Adrenal gland (tissue), 12 donors: Measurements from ENCODE around the gene ACE. TPM values are rescaled to one million over a fixed set of nuclear protein-coding genes. Genes with fewer than 3 reads are reported as not detected.
A peak's percentile ranks its signal among the peaks of the same experiment; 100 is the strongest.

Source experiments
- DNase-seq, 7 donors: peaks; one replicate each; pipeline ENCODE4 v3.0.0-alpha.2; 2019 to 2020
- H3K27ac ChIP-seq, 5 donors: fragments of 200-600 bp; sonication (generic) in 4 of 5; 1 replicate in 3 of 5; 2 replicates in 2 of 5; pipeline versions ENCODE4 v1.5.1 to v1.8.0; 2016 to 2020; ENCODE audit warnings: mild to moderate bottlenecking in 1 of 5
- H3K27me3 ChIP-seq: fragments of 200-600 bp; 2 replicates; pipeline ENCODE4 v1.8.0; 2021
- H3K36me3 ChIP-seq, 2 donors: fragments of 200-600 bp; replicated peaks in 1 of 2; 1 replicate in 1 of 2; 2 replicates in 1 of 2; pipeline versions ENCODE4 v1.5.1 to v1.8.0; 2018 to 2022
- H3K4me1 ChIP-seq, 2 donors: fragments of 200-600 bp; replicated peaks in 1 of 2; 1 replicate in 1 of 2; 2 replicates in 1 of 2; pipeline versions ENCODE4 v1.5.1 to v1.8.0; 2018 to 2021
- H3K4me3 ChIP-seq, 4 donors: fragments of 200-600 bp; sonication (generic) in 3 of 4; one replicate each; pipeline ENCODE4 v1.5.1; 2016 to 2018
- H3K9me3 ChIP-seq, 3 donors: fragments of 200-600 bp; sonication (generic) in 1 of 3; replicated peaks in 1 of 3; 1 replicate in 2 of 3; 2 replicates in 1 of 3; pipeline versions ENCODE4 v1.5.1 to v1.8.0; 2016 to 2021
- POLR2A ChIP-seq, 2 donors: fragments of 450-650 bp; IDR thresholded peaks; one replicate each; pipeline ENCODE4 v1.6.1; 2017; ENCODE audit warnings: antibody characterized with exemption in 2 of 2, mild to moderate bottlenecking in 2 of 2, moderate library complexity in 1 of 2
- WGBS, 4 donors: extraction: QIAGEN DNeasy Blood & Tissue Kit in 2 of 4; methylation state at CpG; one replicate each; pipeline versions ENCODE4 v1.1.5 to v1.1.7; 2013 to 2017; 5-methylcytosine and 5-hydroxymethylcytosine counted together
- intact Hi-C, 2 donors: fragments of 100-400 bp; cut with DNase I; formaldehyde crosslinking; loops; one replicate each; pipeline versions ENCODE4 v1.14.1 to v1.15.0; 2022 to 2023
- polyA plus RNA-seq, 3 donors: library from polyadenylated mRNA; stranded (reverse); fragments of 200-250 nt in 2 of 3; fragments of 350-450 nt in 1 of 3; fragmentation: Illumina TruSeq in 1 of 3; extraction: RNeasy Lipid Tissue Mini Kit (QIAGEN cat#74804) in 1 of 3; gene quantifications; one replicate each; pipeline ENCODE4 v1.2.3, GENCODE V29; 2013 to 2014
- total RNA-seq, 9 donors: library from RNA; depleted of rRNA in 4 of 9; stranded (reverse); fragments of >200 nt in 4 of 9; fragments of 120-200 nt in 1 of 9; fragmentation: NEBNext Ultra II Directional in 1 of 9; extraction: Animal tissue kit (Norgen Biotek cat#: 25700) in 1 of 9; gene quantifications; one replicate each; pipeline versions ENCODE4 v1.1.0 to v1.2.4, GENCODE V29; 2013 to 2023
- TF ChIP-seq, protein P1 (sequence below), 6 experiments: fragments of 450-650 bp in 4 of 6; fragments of 200-600 bp in 2 of 6; sonication (generic) in 1 of 6; IDR thresholded peaks; 1 replicate in 5 of 6; 2 replicates in 1 of 6; pipeline versions ENCODE4 v1.5.1 to v1.8.0; 2016 to 2021; ENCODE audit warnings: antibody characterized with exemption in 6 of 6, mild to moderate bottlenecking in 2 of 6, moderate library complexity in 1 of 6
- donor health status: healthy with polysubstance abuse.
- donor health status: Bipolar disorder and iron deficiency.
- donor health status: DM: yes; HTN: yes; CAD: no.
- donor health status: DM: no; HTN: no; CAD: no.
- donor health status: DM: no; HTN: no; CAD: no.
- donor health status: DM: yes; HTN: yes; CAD: no.

ACE gene
- total and polyA plus RNA-seq, 12 donors: 0.55 to 49.7 (median 12.2) TPM

- intact Hi-C loops: no loop called here
- WGBS, 4 donors: 82 to 86% (median 83%) methylated on average over 16 of the region's 16 CpGs
These were observed 44.7 kb upstream of the ACE start for GRCh38 chr17:63431939-63432804.

DNA sequence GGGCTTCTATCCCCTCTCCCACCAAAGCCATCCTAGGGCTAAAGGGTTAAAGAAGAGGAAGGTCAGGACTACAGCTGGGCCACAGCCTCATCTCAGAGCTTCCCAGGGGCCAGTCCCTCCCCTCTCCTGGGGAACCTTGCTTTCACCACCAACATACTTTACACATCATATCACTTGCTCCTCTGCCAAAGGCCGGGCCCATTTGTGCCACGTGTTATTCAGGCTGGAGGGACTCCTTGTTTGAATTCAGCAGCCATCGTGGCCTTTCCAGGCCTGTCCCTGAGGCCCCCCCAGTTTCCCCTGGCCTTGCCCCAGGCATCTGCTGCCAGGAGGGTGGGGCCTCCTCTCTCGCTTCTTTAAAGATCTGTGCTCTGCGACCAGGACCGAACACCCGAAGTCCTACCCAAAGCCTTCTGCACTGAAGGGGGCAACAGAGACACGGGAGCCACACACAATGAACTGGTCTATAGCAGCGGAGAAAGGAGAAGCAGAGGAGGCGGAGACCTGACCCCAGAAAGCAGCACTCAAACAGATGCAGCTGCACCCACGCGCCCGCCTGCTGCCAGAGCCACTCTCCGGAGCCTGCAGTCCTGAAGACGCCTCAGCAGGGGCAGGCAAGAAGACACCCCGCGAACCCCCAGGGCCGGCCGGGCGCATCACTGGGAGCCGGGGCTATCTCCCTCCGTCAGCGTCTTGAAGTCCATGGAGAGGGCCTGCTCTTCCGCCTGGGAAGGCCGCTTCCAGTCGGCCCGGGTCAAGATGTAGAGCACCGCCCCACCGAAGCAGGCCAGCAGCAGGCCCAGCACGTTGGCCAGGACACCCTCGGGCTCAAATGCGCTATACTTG, 42.9 kb upstream of the ACE start:
- no peaks in the 10 kb centered on the region for H3K36me3 ChIP-seq
- intact Hi-C loops: no loop called here
- H3K27me3 ChIP-seq: no peaks in the 10 kb centered on the region
- no peak overlapping the region for H3K4me3 ChIP-seq
- 53 to 73% (median 57%) methylated on average over 16 to 32 of the region's 32 CpGs for WGBS, 4 donors
- H3K4me1 ChIP-seq: peaks cover 31 to 49% of the 10 kb centered on the region in 2 donors
- DNase-seq: peak; percentile 66 to 94 (median 83)
- TF ChIP-seq POLR2A (IDR thresholded peaks at IDR 0.05): no peak
- TF ChIP-seq, protein P1, sequence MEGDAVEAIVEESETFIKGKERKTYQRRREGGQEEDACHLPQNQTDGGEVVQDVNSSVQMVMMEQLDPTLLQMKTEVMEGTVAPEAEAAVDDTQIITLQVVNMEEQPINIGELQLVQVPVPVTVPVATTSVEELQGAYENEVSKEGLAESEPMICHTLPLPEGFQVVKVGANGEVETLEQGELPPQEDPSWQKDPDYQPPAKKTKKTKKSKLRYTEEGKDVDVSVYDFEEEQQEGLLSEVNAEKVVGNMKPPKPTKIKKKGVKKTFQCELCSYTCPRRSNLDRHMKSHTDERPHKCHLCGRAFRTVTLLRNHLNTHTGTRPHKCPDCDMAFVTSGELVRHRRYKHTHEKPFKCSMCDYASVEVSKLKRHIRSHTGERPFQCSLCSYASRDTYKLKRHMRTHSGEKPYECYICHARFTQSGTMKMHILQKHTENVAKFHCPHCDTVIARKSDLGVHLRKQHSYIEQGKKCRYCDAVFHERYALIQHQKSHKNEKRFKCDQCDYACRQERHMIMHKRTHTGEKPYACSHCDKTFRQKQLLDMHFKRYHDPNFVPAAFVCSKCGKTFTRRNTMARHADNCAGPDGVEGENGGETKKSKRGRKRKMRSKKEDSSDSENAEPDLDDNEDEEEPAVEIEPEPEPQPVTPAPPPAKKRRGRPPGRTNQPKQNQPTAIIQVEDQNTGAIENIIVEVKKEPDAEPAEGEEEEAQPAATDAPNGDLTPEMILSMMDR (IDR thresholded peaks at IDR 0.05): no peak
- H3K9me3 ChIP-seq: no peaks in the 10 kb centered on the region
- peak overlapping the region in 3 of 5 donors; percentile 13 to 79 (median 76) for H3K27ac ChIP-seq

More at GRCh38 chr17:63431939-63432804, 44.7 kb upstream of the ACE start:
- TF ChIP-seq POLR2A (IDR thresholded peaks at IDR 0.05): peak in 1 of 2 donors; percentile 25
- TF ChIP-seq, protein P1 (IDR thresholded peaks at IDR 0.05): no peak
- H3K27me3 ChIP-seq: no peaks in the 10 kb centered on the region
- H3K4me3 ChIP-seq: no peak overlapping the region
- H3K27ac ChIP-seq: peak overlapping the region in 2 of 5 donors; percentile 54 to 76
- H3K9me3 ChIP-seq: no peaks in the 10 kb centered on the region
- DNase-seq: peak in 2 of 7 donors; percentile 6 to 91
- H3K4me1 ChIP-seq: peaks cover 24 to 42% of the 10 kb centered on the region in 2 donors
- no peaks in the 10 kb centered on the region for H3K36me3 ChIP-seq

DNA sequence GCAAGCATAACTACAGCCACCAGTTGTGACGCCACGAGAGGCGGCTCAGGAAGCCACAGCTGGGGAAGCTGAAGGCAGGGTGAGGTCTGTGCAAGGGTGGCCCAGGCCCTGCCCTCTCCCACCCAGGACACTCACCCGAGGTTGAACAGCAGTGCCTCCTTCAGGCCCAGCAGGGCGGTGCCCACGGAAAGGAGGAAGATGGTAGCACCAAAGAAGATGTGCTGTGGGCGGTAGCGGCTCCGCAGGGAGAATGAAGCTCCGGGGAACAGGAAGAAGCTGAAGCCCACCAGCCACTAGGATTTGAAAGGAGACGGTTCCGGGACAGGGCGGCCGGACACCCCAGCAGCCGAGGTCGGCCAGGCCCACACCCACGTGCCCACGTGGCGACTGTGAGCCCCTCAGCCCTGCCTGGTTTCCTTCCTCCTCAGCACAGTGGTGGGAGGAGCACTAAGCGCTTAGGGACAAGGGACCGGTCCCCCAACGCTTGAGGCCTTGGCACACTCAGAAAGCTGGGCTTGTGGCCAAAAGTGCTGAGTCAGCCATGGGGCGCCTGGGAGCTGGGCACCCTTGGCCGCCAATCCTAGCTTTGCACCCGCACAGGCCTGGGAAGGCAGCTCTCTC, 41.8 kb upstream of the ACE start:
- peak; percentile 94 to 97 (median 95) for DNase-seq
- Histone ChIP-seq H3K4me1 (peaks cover 31 to 49% of the 10 kb centered on the region in 2 donors), H3K36me3 (no peaks in the 10 kb centered on the region), H3K4me3 (no peak overlapping the region), H3K27me3 (no peaks in the 10 kb centered on the region), H3K9me3 (no peaks in the 10 kb centered on the region), H3K27ac (peak overlapping the region in 3 of 5 donors; percentile 45 to 67 (median 51))
- WGBS, 4 donors: 37 to 71% (median 51%) methylated on average over 7 to 25 of the region's 25 CpGs
- TF ChIP-seq, protein P1 (IDR thresholded peaks at IDR 0.05): peak in 1 of 6 experiments; percentile 4
- no peak for TF ChIP-seq POLR2A (IDR thresholded peaks at IDR 0.05)
- intact Hi-C loops: no loop called here
